DND-41 (cell line): ENCODE measurements around the gene SPDYE3.

Experiments
- ATAC-seq: fragments of 200-7000 bp; cut with Tn5 transposase; 3 replicates; pipeline ENCODE4 v1.9.1; 2021; ENCODE audit warnings: low read depth; ENCODE audit not compliant: insufficient read depth
- DNase-seq: peaks from one replicate; pipeline ENCODE4 v3.0.0-alpha.2; 2020
- H2AFZ ChIP-seq: 2 replicates; pipeline ENCODE4 v1.6.0; 2012; ENCODE audit warnings: low read depth, low read length
- H3K27ac ChIP-seq: 2 replicates; pipeline ENCODE4 v1.5.1; 2012; ENCODE audit warnings: low read length, inconsistent platforms
- H3K27me3 ChIP-seq: fragments of 200-600 bp; sonication (generic); 2 replicates; pipeline ENCODE4 v1.6.0; 2012; ENCODE audit warnings: low read length, mild to moderate bottlenecking, inconsistent platforms; ENCODE audit not compliant: insufficient read depth, poor library complexity
- H3K36me3 ChIP-seq: 2 replicates; pipeline ENCODE4 v1.5.1; 2012; ENCODE audit warnings: low read length, inconsistent platforms; ENCODE audit not compliant: insufficient read depth
- H3K4me1 ChIP-seq: 2 replicates; pipeline ENCODE4 v1.5.1; 2012; ENCODE audit warnings: mild to moderate bottlenecking, low read length; ENCODE audit not compliant: insufficient read depth
- H3K4me2 ChIP-seq: 2 replicates; pipeline ENCODE4 v1.6.0; 2012; ENCODE audit warnings: mild to moderate bottlenecking, moderate library complexity, low read length, inconsistent platforms; ENCODE audit not compliant: insufficient read depth
- H3K4me3 ChIP-seq, 2 experiments: fragments of 200-600 bp in 1 of 2; shearing (Covaris generic) in 1 of 2; 2 replicates each; pipeline ENCODE4 v1.5.1; 2012 to 2016; ENCODE audit warnings: inconsistent platforms in 2 of 2, low read length in 2 of 2, mild to moderate bottlenecking in 2 of 2, low read depth in 1 of 2, moderate library complexity in 1 of 2
- H3K79me2 ChIP-seq: 2 replicates; pipeline ENCODE4 v1.6.0; 2012; ENCODE audit warnings: low read length, inconsistent platforms; ENCODE audit not compliant: insufficient read depth
- H3K9ac ChIP-seq: 2 replicates; pipeline ENCODE4 v1.6.0; 2012; ENCODE audit warnings: low read depth, mild to moderate bottlenecking, inconsistent platforms, low read length, moderate library complexity
- H3K9me3 ChIP-seq: 2 replicates; pipeline ENCODE4 v1.5.1; 2012; ENCODE audit warnings: low read length, moderate library complexity, mild to moderate bottlenecking, inconsistent platforms; ENCODE audit not compliant: insufficient read depth, severe bottlenecking
- H4K20me1 ChIP-seq: 2 replicates; pipeline ENCODE4 v1.6.0; 2012; ENCODE audit warnings: low read length; ENCODE audit not compliant: insufficient read depth
- CTCF ChIP-seq: IDR thresholded peaks from 2 replicates; pipeline ENCODE4 v1.5.1; 2012; ENCODE audit warnings: borderline replicate concordance, low read length, moderate library complexity, mild to moderate bottlenecking; ENCODE audit not compliant: poor library complexity, severe bottlenecking; ENCODE audit errors: extremely low read depth
- EZH2 ChIP-seq: IDR thresholded peaks from 3 replicates; pipeline ENCODE4 v1.6.1; 2012; ENCODE audit warnings: borderline replicate concordance, low read depth, mild to moderate bottlenecking, moderate library complexity, low read length, inconsistent platforms; ENCODE audit not compliant: severe bottlenecking

SPDYE3 gene

GRCh38 chr7:100358027-100358856 lies 50.7 kb downstream of the SPDYE3 start, which contains the start of gene PILRB:
Gene PILRB (plus strand): TSS chr7:100358117. CDS start chr7:100358303, 186 bp downstream.
- TF ChIP-seq CTCF, result no peak
- no peak for TF ChIP-seq EZH2
- H3K4me3 ChIP-seq, result no peak within 1 kb of the TSS
- no peaks in the 10 kb centered on the region for H3K4me1 ChIP-seq
- H2AFZ ChIP-seq, result no peak within 1 kb of the TSS
- no peak within 1 kb of the TSS for H3K9ac ChIP-seq
- ATAC-seq, result no peak
- H3K36me3 ChIP-seq, result peaks cover 90% of the 10 kb centered on the region
- no peak within 1 kb of the TSS for H3K4me2 ChIP-seq
- H4K20me1 ChIP-seq, result no peaks in the 10 kb centered on the region
- H3K79me2 ChIP-seq, result no peaks in the 10 kb centered on the region
- no peaks in the 10 kb centered on the region for H3K9me3 ChIP-seq
- H3K27ac ChIP-seq, result no peak within 1 kb of the TSS
- no peaks in the 10 kb centered on the region for H3K27me3 ChIP-seq
- DNase-seq, result no peak

- H3K4me1 ChIP-seq, result no peaks in the 10 kb centered on the region
- no peak overlapping the region for H3K27ac ChIP-seq
Measured at GRCh38 chr7:100358857-100359212, 51.3 kb downstream of the SPDYE3 start.

GRCh38 chr7:100360135-100360854 lies 52.8 kb downstream of the SPDYE3 start:
- no peak overlapping the region for H3K27ac ChIP-seq
- H3K36me3 ChIP-seq, result peaks cover 84% of the 10 kb centered on the region
- no peak for ATAC-seq
- no peak overlapping the region for H3K4me2 ChIP-seq
- H4K20me1 ChIP-seq, result no peaks in the 10 kb centered on the region
- H3K9me3 ChIP-seq, result no peaks in the 10 kb centered on the region
- H3K4me1 ChIP-seq, result no peaks in the 10 kb centered on the region
- H3K27me3 ChIP-seq, result no peaks in the 10 kb centered on the region
- DNase-seq, result no peak
- no peak overlapping the region for H2AFZ ChIP-seq
- H3K9ac ChIP-seq, result no peak overlapping the region
- no peak overlapping the region for H3K4me3 ChIP-seq
- H3K79me2 ChIP-seq, result no peaks in the 10 kb centered on the region
- no peak for TF ChIP-seq CTCF
- TF ChIP-seq EZH2, result no peak

More at GRCh38 chr7:100358857-100359212, 51.3 kb downstream of the SPDYE3 start:
- DNase-seq, result no peak
- TF ChIP-seq CTCF, result no peak
- no peak overlapping the region for H3K4me2 ChIP-seq
- H3K79me2 ChIP-seq, result no peaks in the 10 kb centered on the region
- H2AFZ ChIP-seq, result no peak overlapping the region
- no peaks in the 10 kb centered on the region for H3K27me3 ChIP-seq
- no peaks in the 10 kb centered on the region for H3K9me3 ChIP-seq
- H3K4me3 ChIP-seq, result no peak overlapping the region
- H3K9ac ChIP-seq, result no peak overlapping the region
- H3K36me3 ChIP-seq, result peaks cover 87% of the 10 kb centered on the region
- ATAC-seq, result no peak
- H4K20me1 ChIP-seq, result no peaks in the 10 kb centered on the region
